ENCODE data around the gene FAM114A1.

Gene FAM114A1

DNA sequence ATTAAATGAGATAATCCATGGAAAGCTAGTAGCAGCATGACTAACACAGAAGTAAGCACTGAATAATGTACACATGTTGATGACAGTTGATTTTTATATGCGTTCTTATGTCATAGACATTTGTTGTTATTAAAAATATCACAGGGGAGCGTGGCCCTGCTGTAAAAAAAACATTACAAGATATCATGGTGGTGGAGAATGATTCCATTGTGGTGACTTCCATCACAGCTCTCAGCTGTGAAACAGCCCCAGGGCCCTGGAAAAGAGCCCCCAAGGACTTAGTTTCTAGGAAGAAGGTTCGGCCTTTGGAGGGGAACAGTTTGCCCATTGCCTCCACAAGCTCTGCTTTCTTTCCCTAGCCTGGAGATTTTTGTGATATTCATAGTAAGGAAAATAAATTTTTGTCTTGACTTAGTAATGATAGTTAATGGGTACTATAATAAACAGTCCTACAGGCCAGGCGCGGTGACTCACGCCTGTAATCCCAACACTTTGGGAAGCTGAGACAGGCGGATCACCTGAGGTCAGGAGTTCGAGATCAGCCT lies 49.9 kb downstream of the FAM114A1 start (continued):
- TF ChIP-seq, protein P1, sequence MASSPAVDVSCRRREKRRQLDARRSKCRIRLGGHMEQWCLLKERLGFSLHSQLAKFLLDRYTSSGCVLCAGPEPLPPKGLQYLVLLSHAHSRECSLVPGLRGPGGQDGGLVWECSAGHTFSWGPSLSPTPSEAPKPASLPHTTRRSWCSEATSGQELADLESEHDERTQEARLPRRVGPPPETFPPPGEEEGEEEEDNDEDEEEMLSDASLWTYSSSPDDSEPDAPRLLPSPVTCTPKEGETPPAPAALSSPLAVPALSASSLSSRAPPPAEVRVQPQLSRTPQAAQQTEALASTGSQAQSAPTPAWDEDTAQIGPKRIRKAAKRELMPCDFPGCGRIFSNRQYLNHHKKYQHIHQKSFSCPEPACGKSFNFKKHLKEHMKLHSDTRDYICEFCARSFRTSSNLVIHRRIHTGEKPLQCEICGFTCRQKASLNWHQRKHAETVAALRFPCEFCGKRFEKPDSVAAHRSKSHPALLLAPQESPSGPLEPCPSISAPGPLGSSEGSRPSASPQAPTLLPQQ (tag by site-specific recombination; IDR thresholded peaks at IDR 0.05) = no peak
- TF ChIP-seq KLF8 (tag by site-specific recombination; IDR thresholded peaks at IDR 0.05) (no peak), ZNF335 (tag by site-specific recombination; conservative IDR thresholded peaks at IDR 0.05) (no peak), RBAK (tag by site-specific recombination; IDR thresholded peaks at IDR 0.05) (no peak)

GRCh38 chr4:38919494-38919893 lies 51.9 kb downstream of the FAM114A1 start:
- Histone ChIP-seq H3K27ac (ENCODE audit: extremely low read depth, low read depth, low read length) (no peak overlapping the region), H3K36me3 (ENCODE audit: control insufficient read depth in 2 of 2, insufficient read depth in 1 of 2, low read length in 2 of 2) (peaks cover 0 to 48% of the 10 kb centered on the region in 2 experiments; a peak in 1 of 3 replicates), H3K4me3 (ENCODE audit: low read depth, low read length) (no peak overlapping the region), H3K9me3 (ENCODE audit: control insufficient read depth, insufficient read depth, low read depth, low read length) (no peaks in the 10 kb centered on the region), H3K4me1 (ENCODE audit: control insufficient read depth, insufficient read depth, low read length) (no peaks in the 10 kb centered on the region)
- ChIA-PET POLR2A (no interaction called here), CTCF (no interaction called here)
- TF ChIP-seq ZXDB (tag by site-specific recombination; IDR thresholded peaks at IDR 0.05) (no peak), ZNF341 (tag by site-specific recombination; IDR thresholded peaks at IDR 0.05; ENCODE audit: low read depth) (no peak), ZNF26 (tag by site-specific recombination; IDR thresholded peaks at IDR 0.05) (no peak), ZFP3 (tag by site-specific recombination; IDR thresholded peaks at IDR 0.05; ENCODE audit: low read depth) (no peak), ZNF302 (tag by site-specific recombination; IDR thresholded peaks at IDR 0.05; ENCODE audit: low read depth) (no peak), ZNF639 (tag by site-specific recombination; IDR thresholded peaks at IDR 0.05) (no peak), ZNF354C (tag by site-specific recombination; IDR thresholded peaks at IDR 0.05; ENCODE audit: borderline replicate concordance, low read depth) (no peak), TSHZ1 (tag by site-specific recombination; IDR thresholded peaks at IDR 0.05; ENCODE audit: borderline replicate concordance) (no peak), ZNF514 (tag by site-specific recombination; IDR thresholded peaks at IDR 0.05) (no peak), ZNF626 (tag by site-specific recombination; IDR thresholded peaks at IDR 0.05) (no peak), ZNF654 (tag by site-specific recombination; IDR thresholded peaks at IDR 0.05; ENCODE audit: low read depth) (no peak), ZNF558 (tag by site-specific recombination; IDR thresholded peaks at IDR 0.05) (no peak), ZNF23 (tag by site-specific recombination; IDR thresholded peaks at IDR 0.05; ENCODE audit: borderline replicate concordance) (no peak), ZBTB21 (tag by site-specific recombination; IDR thresholded peaks at IDR 0.05) (no peak)
- TF ChIP-seq, protein P2, sequence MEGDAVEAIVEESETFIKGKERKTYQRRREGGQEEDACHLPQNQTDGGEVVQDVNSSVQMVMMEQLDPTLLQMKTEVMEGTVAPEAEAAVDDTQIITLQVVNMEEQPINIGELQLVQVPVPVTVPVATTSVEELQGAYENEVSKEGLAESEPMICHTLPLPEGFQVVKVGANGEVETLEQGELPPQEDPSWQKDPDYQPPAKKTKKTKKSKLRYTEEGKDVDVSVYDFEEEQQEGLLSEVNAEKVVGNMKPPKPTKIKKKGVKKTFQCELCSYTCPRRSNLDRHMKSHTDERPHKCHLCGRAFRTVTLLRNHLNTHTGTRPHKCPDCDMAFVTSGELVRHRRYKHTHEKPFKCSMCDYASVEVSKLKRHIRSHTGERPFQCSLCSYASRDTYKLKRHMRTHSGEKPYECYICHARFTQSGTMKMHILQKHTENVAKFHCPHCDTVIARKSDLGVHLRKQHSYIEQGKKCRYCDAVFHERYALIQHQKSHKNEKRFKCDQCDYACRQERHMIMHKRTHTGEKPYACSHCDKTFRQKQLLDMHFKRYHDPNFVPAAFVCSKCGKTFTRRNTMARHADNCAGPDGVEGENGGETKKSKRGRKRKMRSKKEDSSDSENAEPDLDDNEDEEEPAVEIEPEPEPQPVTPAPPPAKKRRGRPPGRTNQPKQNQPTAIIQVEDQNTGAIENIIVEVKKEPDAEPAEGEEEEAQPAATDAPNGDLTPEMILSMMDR (tag by site-specific recombination; IDR thresholded peaks at IDR 0.05) = no peak

Data from HEK293 (cell line).